C4-2B (cell line): Measurements from ENCODE around the gene TMEM158.

Source experiments
- ZFX ChIP-seq: fragments of 450-650 bp; IDR thresholded peaks from 2 replicates; pipeline ENCODE4 v1.6.1; 2017
- TF ChIP-seq, protein P1 (sequence below): fragments of 450-650 bp; conservative IDR thresholded peaks from 2 replicates; pipeline ENCODE4 v1.5.1; 2017; ENCODE audit warnings: mild to moderate bottlenecking

DNA sequence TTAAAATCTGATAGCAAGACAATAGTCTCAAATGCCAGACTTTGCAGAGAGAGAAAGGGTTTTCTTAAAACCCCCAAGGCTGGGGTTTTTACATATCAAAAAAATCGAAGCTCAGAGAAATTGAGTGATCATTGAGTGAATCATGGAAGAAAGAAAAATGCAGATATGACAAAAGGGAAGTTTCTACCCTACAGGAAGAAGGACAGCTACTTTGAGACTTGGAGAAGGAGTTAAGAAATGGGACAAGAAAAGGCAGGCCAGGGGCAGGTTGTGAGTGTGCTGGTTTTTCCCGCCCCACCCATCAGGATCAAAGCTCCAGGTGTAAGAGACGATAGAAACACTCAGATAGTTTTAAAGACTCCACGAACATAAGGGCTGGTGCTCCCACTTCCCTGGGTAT lies 18.6 kb downstream of the TMEM158 start:
- TF ChIP-seq, protein P1, sequence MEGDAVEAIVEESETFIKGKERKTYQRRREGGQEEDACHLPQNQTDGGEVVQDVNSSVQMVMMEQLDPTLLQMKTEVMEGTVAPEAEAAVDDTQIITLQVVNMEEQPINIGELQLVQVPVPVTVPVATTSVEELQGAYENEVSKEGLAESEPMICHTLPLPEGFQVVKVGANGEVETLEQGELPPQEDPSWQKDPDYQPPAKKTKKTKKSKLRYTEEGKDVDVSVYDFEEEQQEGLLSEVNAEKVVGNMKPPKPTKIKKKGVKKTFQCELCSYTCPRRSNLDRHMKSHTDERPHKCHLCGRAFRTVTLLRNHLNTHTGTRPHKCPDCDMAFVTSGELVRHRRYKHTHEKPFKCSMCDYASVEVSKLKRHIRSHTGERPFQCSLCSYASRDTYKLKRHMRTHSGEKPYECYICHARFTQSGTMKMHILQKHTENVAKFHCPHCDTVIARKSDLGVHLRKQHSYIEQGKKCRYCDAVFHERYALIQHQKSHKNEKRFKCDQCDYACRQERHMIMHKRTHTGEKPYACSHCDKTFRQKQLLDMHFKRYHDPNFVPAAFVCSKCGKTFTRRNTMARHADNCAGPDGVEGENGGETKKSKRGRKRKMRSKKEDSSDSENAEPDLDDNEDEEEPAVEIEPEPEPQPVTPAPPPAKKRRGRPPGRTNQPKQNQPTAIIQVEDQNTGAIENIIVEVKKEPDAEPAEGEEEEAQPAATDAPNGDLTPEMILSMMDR = no peak
- no peak for TF ChIP-seq ZFX
